Smooth muscle cell (in vitro differentiated cells): Measurements from ENCODE around the gene CLEC3B. TPM values are rescaled to one million over a fixed set of nuclear protein-coding genes. Genes with fewer than 3 reads are reported as not detected.

Source experiments
- DNase-seq: peaks from one replicate; lab custom pipeline; 2025; ENCODE audit not compliant: unreplicated experiment; lab: John Stamatoyannopoulos, UW
- H2AFZ ChIP-seq: fragments of 200-600 bp; sonication (generic); 2 replicates; pipeline ENCODE4 v1.6.0; 2016; ENCODE audit warnings: antibody characterized with exemption, low read depth, mild to moderate bottlenecking
- H3F3A ChIP-seq: fragments of 200-600 bp; sonication (generic); 2 replicates; pipeline ENCODE4 v1.6.0; 2017; ENCODE audit warnings: antibody characterized with exemption, low read depth
- H3K27ac ChIP-seq: fragments of 200-600 bp; sonication (generic); 2 replicates; pipeline ENCODE4 v1.5.1; 2016; ENCODE audit warnings: low read depth, mild to moderate bottlenecking
- H3K27me3 ChIP-seq: fragments of 200-600 bp; sonication (generic); 2 replicates; pipeline ENCODE4 v1.6.1; 2016; ENCODE audit warnings: low read depth, mild to moderate bottlenecking
- H3K36me3 ChIP-seq: fragments of 200-600 bp; sonication (generic); 2 replicates; pipeline ENCODE4 v1.5.1; 2016; ENCODE audit warnings: low read depth
- H3K4me1 ChIP-seq: fragments of 200-600 bp; sonication (generic); 2 replicates; pipeline ENCODE4 v1.5.1; 2016; ENCODE audit warnings: low read depth
- H3K4me2 ChIP-seq: fragments of 200-600 bp; sonication (generic); 2 replicates; pipeline ENCODE4 v1.6.0; 2016; ENCODE audit warnings: mild to moderate bottlenecking
- H3K4me3 ChIP-seq: fragments of 200-600 bp; sonication (generic); 2 replicates; pipeline ENCODE4 v1.5.1; 2016; ENCODE audit warnings: mild to moderate bottlenecking
- H3K79me2 ChIP-seq: fragments of 200-600 bp; sonication (generic); 2 replicates; pipeline ENCODE4 v1.6.0; 2016; ENCODE audit warnings: low read depth, mild to moderate bottlenecking
- H3K9ac ChIP-seq: fragments of 200-600 bp; sonication (generic); 2 replicates; pipeline ENCODE4 v1.6.0; 2016; ENCODE audit warnings: low read depth
- H3K9me3 ChIP-seq: fragments of 200-600 bp; sonication (generic); replicated peaks from 2 replicates; pipeline ENCODE4 v1.5.1; 2016; ENCODE audit warnings: low read depth
- H4K20me1 ChIP-seq: fragments of 200-600 bp; sonication (generic); 2 replicates; pipeline ENCODE4 v1.6.0; 2016; ENCODE audit warnings: low read depth
- CTCF ChIP-seq: fragments of 200-600 bp; sonication (generic); IDR thresholded peaks from 2 replicates; pipeline ENCODE4 v1.5.1; 2017; ENCODE audit warnings: borderline replicate concordance, mild to moderate bottlenecking, antibody characterized with exemption; ENCODE audit not compliant: insufficient read depth, poor library complexity, severe bottlenecking
- WGBS: methylation state at CpG from one replicate; pipeline ENCODE4 v1.1.7; 2016; ENCODE audit warnings: low lambda C conversion rate; 5-methylcytosine and 5-hydroxymethylcytosine counted together
- polyA plus RNA-seq: library from polyadenylated mRNA; unstranded; fragments of >200 nt; fragmentation: Nextera tagmentation; extraction: Ambion mirVana; gene quantifications from 2 replicates; pipeline ENCODE4 v1.2.1, GENCODE V29; 2016
- total RNA-seq: library from RNA; depleted of rRNA; stranded (reverse); fragments of >200 nt; gene quantifications from 2 replicates; pipeline ENCODE4 v1.2.3, GENCODE V29; 2014

CLEC3B gene
- total and polyA plus RNA-seq, 2 experiments from 2014 or later: not detected

GRCh38 chr3:44996556-44996969 is 29.5 kb upstream of the CLEC3B start:
- no peak for DNase-seq
- Histone ChIP-seq H4K20me1 (peaks cover 54% of the 10 kb centered on the region), H3K36me3 (peaks cover 8% of the 10 kb centered on the region), H3K27me3 (no peaks in the 10 kb centered on the region), H3K9ac (no peak overlapping the region), H3K9me3 (no peaks in the 10 kb centered on the region), H3K4me2 (no peak overlapping the region), H3K27ac (no peak overlapping the region), H3K79me2 (peaks cover 9% of the 10 kb centered on the region), H2AFZ (no peak overlapping the region), H3F3A (no peaks in the 10 kb centered on the region), H3K4me3 (no peak overlapping the region), H3K4me1 (peaks cover 4% of the 10 kb centered on the region)
- no peak for TF ChIP-seq CTCF
- WGBS: 91% methylated on average over 3 of the region's 3 CpGs

- TF ChIP-seq CTCF: no peak
- 100% methylated on average over 2 of the region's 2 CpGs for WGBS
- Histone ChIP-seq H3K79me2 (peaks cover 9% of the 10 kb centered on the region), H3K36me3 (peaks cover 24% of the 10 kb centered on the region), H3K27ac (no peak overlapping the region), H3F3A (no peaks in the 10 kb centered on the region), H3K9ac (no peak overlapping the region), H2AFZ (no peak overlapping the region), H3K4me3 (no peak overlapping the region), H3K9me3 (no peaks in the 10 kb centered on the region), H3K4me1 (no peaks in the 10 kb centered on the region), H3K4me2 (no peak overlapping the region), H3K27me3 (no peaks in the 10 kb centered on the region), H4K20me1 (peaks cover 22% of the 10 kb centered on the region)
- no peak for DNase-seq
Measured at GRCh38 chr3:44999782-45000181, 26.3 kb upstream of the CLEC3B start.

GRCh38 chr3:45000823-45001222 is 25.3 kb upstream of the CLEC3B start:
- TF ChIP-seq CTCF: no peak
- H2AFZ ChIP-seq: no peak overlapping the region
- peaks cover 28% of the 10 kb centered on the region for H3K36me3 ChIP-seq
- H3F3A ChIP-seq: no peaks in the 10 kb centered on the region
- H3K9ac ChIP-seq: no peak overlapping the region
- no peak overlapping the region for H3K4me3 ChIP-seq
- no peaks in the 10 kb centered on the region for H3K27me3 ChIP-seq
- no peaks in the 10 kb centered on the region for H3K4me1 ChIP-seq
- no peak for DNase-seq
- WGBS: 85% methylated on average over 4 of the region's 4 CpGs
- H3K9me3 ChIP-seq: no peaks in the 10 kb centered on the region
- H3K4me2 ChIP-seq: no peak overlapping the region
- H3K27ac ChIP-seq: no peak overlapping the region
- H3K79me2 ChIP-seq: peaks cover 4% of the 10 kb centered on the region
- peaks cover 12% of the 10 kb centered on the region for H4K20me1 ChIP-seq

- DNase-seq: no peak
- Histone ChIP-seq H4K20me1 (peaks cover 4% of the 10 kb centered on the region), H3K4me3 (no peak overlapping the region), H3K4me1 (no peaks in the 10 kb centered on the region), H3K9me3 (no peaks in the 10 kb centered on the region), H3K27ac (no peak overlapping the region), H3K9ac (no peak overlapping the region), H3K79me2 (no peaks in the 10 kb centered on the region), H2AFZ (no peak overlapping the region), H3K27me3 (no peaks in the 10 kb centered on the region), H3K36me3 (peaks cover 28% of the 10 kb centered on the region), H3K4me2 (no peak overlapping the region), H3F3A (no peaks in the 10 kb centered on the region)
- TF ChIP-seq CTCF: no peak
- 100% methylated on average over 3 of the region's 3 CpGs for WGBS
Measured at GRCh38 chr3:45001738-45002137, 24.4 kb upstream of the CLEC3B start.
